HG03159 (cell line): ENCODE data around the gene NEMP1.
"Not testable (repeated sequence)": the region's sequence is repeated elsewhere in the genome, so short reads cannot be mapped to it uniquely, and the experiment has no call there.

ENCODE experiments used
- ATAC-seq: cut with Tn5 transposase; IDR thresholded peaks from one replicate; pipeline ENCODE4 v1.9.1; 2021; ENCODE audit warnings: mild to moderate bottlenecking, moderate library complexity; ENCODE audit not compliant: unreplicated experiment

Gene NEMP1

GRCh38 chr12:57031138-57031725, 47.4 kb downstream of the NEMP1 start:
- no peak for ATAC-seq

GRCh38 chr12:57029457-57029856, 49.1 kb downstream of the NEMP1 start:
- ATAC-seq: no peak

GRCh38 chr12:57027805-57028153, 50.8 kb downstream of the NEMP1 start:
- ATAC-seq: no peak

GRCh38 chr12:57027011-57027804, 51.4 kb downstream of the NEMP1 start:
- ATAC-seq: no peak

- no peak for ATAC-seq
Observed at GRCh38 chr12:57025196-57025595, 53.4 kb downstream of the NEMP1 start.

- not testable (repeated sequence) for ATAC-seq
Observed at GRCh38 chr12:57022324-57022723, 56.3 kb downstream of the NEMP1 start.

GRCh38 chr12:57019983-57020719, 58.4 kb downstream of the NEMP1 start:
- no peak for ATAC-seq

- no peak for ATAC-seq
Observed at GRCh38 chr12:57018906-57019305, 59.7 kb downstream of the NEMP1 start.

GRCh38 chr12:57018353-57018752, 60.2 kb downstream of the NEMP1 start:
- not testable (repeated sequence) for ATAC-seq

- ATAC-seq: no peak
Observed at GRCh38 chr12:57016348-57016747, 62.2 kb downstream of the NEMP1 start, which contains the start of gene TAC3. Gene TAC3 (minus strand): TSS chr12:57016529. CDS start chr12:57015797, 732 bp downstream.

GRCh38 chr12:57012600-57013465, 65.8 kb downstream of the NEMP1 start:
- peak; percentile 58 for ATAC-seq

GRCh38 chr12:57011438-57012424, 66.9 kb downstream of the NEMP1 start:
- ATAC-seq: peak; percentile 64

- ATAC-seq: no peak
Observed at GRCh38 chr12:57010627-57011247, 67.9 kb downstream of the NEMP1 start.

- no peak for ATAC-seq
Observed at GRCh38 chr12:57009949-57010626, 68.5 kb downstream of the NEMP1 start.

- no peak for ATAC-seq
Observed at GRCh38 chr12:57008178-57008577, 70.4 kb downstream of the NEMP1 start.

- no peak for ATAC-seq
Observed at GRCh38 chr12:57006809-57007475, 71.6 kb downstream of the NEMP1 start.

- peak; percentile 61 for ATAC-seq
Observed at GRCh38 chr12:57005980-57006808, 72.4 kb downstream of the NEMP1 start, which contains the start of gene ZBTB39. Gene ZBTB39 (minus strand): TSS chr12:57006546. CDS start chr12:57004917, 1,629 bp downstream.
